HCT116 (cell line): Measurements from ENCODE around the gene NUDT22. TPM values are rescaled to one million over a fixed set of nuclear protein-coding genes. Genes with fewer than 3 reads are reported as not detected.

Source experiments
- CBX3 ChIP-seq: IDR thresholded peaks from 2 replicates; pipeline ENCODE4 v1.6.1; 2012; ENCODE audit warnings: low read depth
- EGR1 ChIP-seq: IDR thresholded peaks from 2 replicates; pipeline ENCODE4 v1.6.1; 2012; ENCODE audit warnings: low read depth
- RAD21 ChIP-seq: IDR thresholded peaks from 2 replicates; pipeline ENCODE4 v1.6.1; 2012; ENCODE audit warnings: low read depth, mild to moderate bottlenecking
- SRF ChIP-seq: IDR thresholded peaks from 2 replicates; pipeline ENCODE4 v1.6.1; 2012; ENCODE audit warnings: low read depth
- YY1 ChIP-seq: IDR thresholded peaks from 2 replicates; pipeline ENCODE4 v1.6.1; 2011; ENCODE audit warnings: low read length, low read depth, moderate library complexity, mild to moderate bottlenecking; ENCODE audit not compliant: insufficient replicate concordance; ENCODE audit errors: extremely low read depth
- total RNA-seq: library from RNA; stranded (reverse); gene quantifications from one replicate; pipeline ENCODE4 v1.2.1, GENCODE V29; 2021; ENCODE audit not compliant: unreplicated experiment
- TF ChIP-seq, protein P1 (sequence below): IDR thresholded peaks from 2 replicates; pipeline ENCODE4 v1.6.1; 2012
- TF ChIP-seq, protein P2 (sequence below), 3 experiments: fragments of 200-600 bp in 1 of 3; sonication (generic) in 1 of 3; IDR thresholded peaks in 2 of 3; conservative IDR thresholded peaks in 1 of 3; 2 replicates each; pipeline ENCODE4 v1.5.1; 2012 to 2017; ENCODE audit warnings: low read depth in 2 of 3, low read length in 2 of 3, antibody characterized with exemption in 1 of 3, borderline replicate concordance in 1 of 3, control low read depth in 1 of 3, mild to moderate bottlenecking in 1 of 3, mixed read lengths in 1 of 3, mixed run types in 1 of 3, moderate library complexity in 1 of 3; ENCODE audit not compliant: insufficient read depth in 1 of 3
- TF ChIP-seq, protein P3 (sequence below): IDR thresholded peaks from 2 replicates; pipeline ENCODE4 v1.6.1; 2011; ENCODE audit warnings: mild to moderate bottlenecking, low read length, moderate library complexity; ENCODE audit not compliant: insufficient replicate concordance; ENCODE audit errors: extremely low read depth

Gene NUDT22
- total RNA-seq, 1 experiment from 2014 or later = 70.9 TPM

DNA sequence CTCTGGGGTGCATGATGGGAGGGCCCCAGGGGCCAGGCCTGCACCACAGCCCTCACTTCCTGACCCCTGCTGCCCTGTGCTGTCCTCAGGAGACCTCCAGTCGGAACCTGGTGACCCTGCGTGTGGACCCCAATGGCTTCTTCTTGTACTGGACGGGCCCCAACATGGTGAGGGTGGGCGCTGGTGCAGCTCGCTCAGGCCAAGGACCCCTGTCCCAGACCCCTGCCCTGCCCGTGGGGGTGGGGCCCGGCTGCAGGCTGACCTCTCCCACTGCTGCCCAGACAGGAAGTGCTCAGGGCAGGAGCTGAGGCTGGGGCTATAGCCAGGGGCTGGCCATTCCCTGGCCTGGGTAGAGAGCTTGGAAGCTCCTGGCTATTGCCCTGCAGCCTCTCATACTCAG lies 28.3 kb downstream of the NUDT22 start (continued):
- TF ChIP-seq, protein P1, sequence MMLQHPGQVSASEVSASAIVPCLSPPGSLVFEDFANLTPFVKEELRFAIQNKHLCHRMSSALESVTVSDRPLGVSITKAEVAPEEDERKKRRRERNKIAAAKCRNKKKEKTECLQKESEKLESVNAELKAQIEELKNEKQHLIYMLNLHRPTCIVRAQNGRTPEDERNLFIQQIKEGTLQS = no peak
- TF ChIP-seq CBX3 (no peak), EGR1 (no peak), RAD21 (no peak), SRF (no peak), YY1 (no peak)
- TF ChIP-seq, protein P2, sequence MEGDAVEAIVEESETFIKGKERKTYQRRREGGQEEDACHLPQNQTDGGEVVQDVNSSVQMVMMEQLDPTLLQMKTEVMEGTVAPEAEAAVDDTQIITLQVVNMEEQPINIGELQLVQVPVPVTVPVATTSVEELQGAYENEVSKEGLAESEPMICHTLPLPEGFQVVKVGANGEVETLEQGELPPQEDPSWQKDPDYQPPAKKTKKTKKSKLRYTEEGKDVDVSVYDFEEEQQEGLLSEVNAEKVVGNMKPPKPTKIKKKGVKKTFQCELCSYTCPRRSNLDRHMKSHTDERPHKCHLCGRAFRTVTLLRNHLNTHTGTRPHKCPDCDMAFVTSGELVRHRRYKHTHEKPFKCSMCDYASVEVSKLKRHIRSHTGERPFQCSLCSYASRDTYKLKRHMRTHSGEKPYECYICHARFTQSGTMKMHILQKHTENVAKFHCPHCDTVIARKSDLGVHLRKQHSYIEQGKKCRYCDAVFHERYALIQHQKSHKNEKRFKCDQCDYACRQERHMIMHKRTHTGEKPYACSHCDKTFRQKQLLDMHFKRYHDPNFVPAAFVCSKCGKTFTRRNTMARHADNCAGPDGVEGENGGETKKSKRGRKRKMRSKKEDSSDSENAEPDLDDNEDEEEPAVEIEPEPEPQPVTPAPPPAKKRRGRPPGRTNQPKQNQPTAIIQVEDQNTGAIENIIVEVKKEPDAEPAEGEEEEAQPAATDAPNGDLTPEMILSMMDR (IDR thresholded peaks at IDR 0.05 in 2 of 3, conservative IDR thresholded peaks at IDR 0.05 in 1 of 3; ENCODE audit: borderline replicate concordance in 1 of 3, insufficient read depth in 1 of 3, low read depth in 2 of 3, low read length in 2 of 3) = no peak
- TF ChIP-seq, protein P3, sequence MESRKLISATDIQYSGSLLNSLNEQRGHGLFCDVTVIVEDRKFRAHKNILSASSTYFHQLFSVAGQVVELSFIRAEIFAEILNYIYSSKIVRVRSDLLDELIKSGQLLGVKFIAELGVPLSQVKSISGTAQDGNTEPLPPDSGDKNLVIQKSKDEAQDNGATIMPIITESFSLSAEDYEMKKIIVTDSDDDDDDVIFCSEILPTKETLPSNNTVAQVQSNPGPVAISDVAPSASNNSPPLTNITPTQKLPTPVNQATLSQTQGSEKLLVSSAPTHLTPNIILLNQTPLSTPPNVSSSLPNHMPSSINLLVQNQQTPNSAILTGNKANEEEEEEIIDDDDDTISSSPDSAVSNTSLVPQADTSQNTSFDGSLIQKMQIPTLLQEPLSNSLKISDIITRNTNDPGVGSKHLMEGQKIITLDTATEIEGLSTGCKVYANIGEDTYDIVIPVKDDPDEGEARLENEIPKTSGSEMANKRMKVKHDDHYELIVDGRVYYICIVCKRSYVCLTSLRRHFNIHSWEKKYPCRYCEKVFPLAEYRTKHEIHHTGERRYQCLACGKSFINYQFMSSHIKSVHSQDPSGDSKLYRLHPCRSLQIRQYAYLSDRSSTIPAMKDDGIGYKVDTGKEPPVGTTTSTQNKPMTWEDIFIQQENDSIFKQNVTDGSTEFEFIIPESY = no peak
